ENCODE results near the gene TUBA4B. TPM values are rescaled to one million over a fixed set of nuclear protein-coding genes. Genes with fewer than 3 reads are reported as not detected.

TUBA4B gene
- total RNA-seq, 1 donor from 2014 or later, result not detected

GRCh38 chr2:219287580-219288265, 34.7 kb downstream of the TUBA4B start:
- Mint-ChIP-seq H3K27me3 (ENCODE audit: unreplicated experiment) (no peaks in the 10 kb centered on the region), H3K4me3 (ENCODE audit: unreplicated experiment) (no peak overlapping the region), H3K4me1 (ENCODE audit: low read depth, unreplicated experiment) (peaks cover 12% of the 10 kb centered on the region), H3K9me3 (ENCODE audit: unreplicated experiment) (peaks cover 2% of the 10 kb centered on the region), H3K27ac (ENCODE audit: unreplicated experiment) (no peak overlapping the region), H3K36me3 (ENCODE audit: unreplicated experiment) (no peaks in the 10 kb centered on the region)
- TF ChIP-seq, protein P1, sequence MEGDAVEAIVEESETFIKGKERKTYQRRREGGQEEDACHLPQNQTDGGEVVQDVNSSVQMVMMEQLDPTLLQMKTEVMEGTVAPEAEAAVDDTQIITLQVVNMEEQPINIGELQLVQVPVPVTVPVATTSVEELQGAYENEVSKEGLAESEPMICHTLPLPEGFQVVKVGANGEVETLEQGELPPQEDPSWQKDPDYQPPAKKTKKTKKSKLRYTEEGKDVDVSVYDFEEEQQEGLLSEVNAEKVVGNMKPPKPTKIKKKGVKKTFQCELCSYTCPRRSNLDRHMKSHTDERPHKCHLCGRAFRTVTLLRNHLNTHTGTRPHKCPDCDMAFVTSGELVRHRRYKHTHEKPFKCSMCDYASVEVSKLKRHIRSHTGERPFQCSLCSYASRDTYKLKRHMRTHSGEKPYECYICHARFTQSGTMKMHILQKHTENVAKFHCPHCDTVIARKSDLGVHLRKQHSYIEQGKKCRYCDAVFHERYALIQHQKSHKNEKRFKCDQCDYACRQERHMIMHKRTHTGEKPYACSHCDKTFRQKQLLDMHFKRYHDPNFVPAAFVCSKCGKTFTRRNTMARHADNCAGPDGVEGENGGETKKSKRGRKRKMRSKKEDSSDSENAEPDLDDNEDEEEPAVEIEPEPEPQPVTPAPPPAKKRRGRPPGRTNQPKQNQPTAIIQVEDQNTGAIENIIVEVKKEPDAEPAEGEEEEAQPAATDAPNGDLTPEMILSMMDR (IDR thresholded peaks at IDR 0.05; ENCODE audit: partially characterized antibody, unreplicated experiment), result no peak
- no peak for DNase-seq

DNA sequence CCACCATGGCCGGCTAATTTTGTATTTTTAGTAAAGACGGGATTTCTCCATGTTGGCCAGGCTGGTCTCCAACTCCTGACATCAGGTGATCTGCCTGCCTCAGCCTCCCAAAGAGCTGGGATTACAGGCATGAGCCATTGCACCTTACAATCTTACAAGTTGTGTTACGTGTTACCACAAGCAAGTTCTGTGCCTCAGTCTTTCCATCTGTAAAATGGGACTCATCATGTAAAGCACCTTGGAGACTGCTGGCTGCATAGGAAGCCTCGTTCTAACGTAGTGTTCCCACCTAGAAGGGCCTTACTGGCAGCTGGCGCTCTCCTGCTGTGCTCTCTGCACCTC, 36.1 kb downstream of the TUBA4B start:
- peaks cover 3% of the 10 kb centered on the region for H3K27me3 Mint-ChIP-seq (ENCODE audit: unreplicated experiment)
- DNase-seq, result no peak
- H3K4me3 Mint-ChIP-seq (ENCODE audit: unreplicated experiment), result no peak overlapping the region
- H3K27ac Mint-ChIP-seq (ENCODE audit: unreplicated experiment), result no peak overlapping the region
- H3K36me3 Mint-ChIP-seq (ENCODE audit: unreplicated experiment), result no peaks in the 10 kb centered on the region
- peaks cover 9% of the 10 kb centered on the region for H3K4me1 Mint-ChIP-seq (ENCODE audit: low read depth, unreplicated experiment)
- peaks cover 4% of the 10 kb centered on the region for H3K9me3 Mint-ChIP-seq (ENCODE audit: unreplicated experiment)
- TF ChIP-seq, protein P1 (IDR thresholded peaks at IDR 0.05; ENCODE audit: partially characterized antibody, unreplicated experiment), result no peak

DNA sequence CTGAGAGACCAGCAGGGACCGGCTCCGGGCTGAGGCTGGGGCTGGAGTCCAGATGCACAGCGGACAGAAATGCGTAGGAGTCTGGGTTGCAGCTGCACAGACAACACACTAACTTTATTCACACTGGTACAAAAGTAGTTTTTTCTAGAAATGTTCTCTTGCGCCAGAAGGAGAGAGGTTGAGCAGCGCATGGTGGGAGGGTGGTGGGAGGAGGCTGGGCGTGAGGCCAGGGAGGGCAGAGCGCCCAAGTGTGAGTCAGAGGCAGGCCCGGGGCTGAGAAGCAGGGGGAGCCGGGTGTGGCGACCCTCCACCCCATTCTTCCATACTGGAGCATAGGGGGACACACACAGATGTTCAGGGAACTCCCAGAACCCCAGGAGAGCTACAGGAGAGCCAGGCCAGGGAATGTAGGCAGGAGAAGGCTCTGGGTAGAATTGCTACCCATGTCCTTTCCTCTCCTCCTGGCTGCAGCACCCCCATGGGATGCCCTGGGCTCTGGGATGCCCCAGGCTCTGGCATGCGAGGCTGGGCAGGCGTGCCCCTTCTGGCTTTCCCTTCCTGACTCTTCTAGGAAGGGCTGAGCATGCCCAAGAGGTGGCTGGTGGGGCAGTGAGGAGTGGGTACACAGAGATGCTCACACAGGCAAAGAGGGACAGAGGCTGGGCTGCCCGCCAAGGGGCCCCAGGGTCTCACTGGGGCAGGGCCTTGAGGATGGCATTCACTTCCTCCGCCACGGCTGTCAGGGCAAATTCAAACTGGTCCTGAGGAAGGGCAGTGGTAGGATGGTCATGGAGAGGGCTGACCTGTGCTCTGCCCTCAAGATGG, 36.7 kb downstream of the TUBA4B start:
- TF ChIP-seq, protein P1 (IDR thresholded peaks at IDR 0.05; ENCODE audit: partially characterized antibody, unreplicated experiment), result no peak
- Mint-ChIP-seq H3K27me3 (ENCODE audit: unreplicated experiment) (peaks cover 4% of the 10 kb centered on the region), H3K4me1 (ENCODE audit: low read depth, unreplicated experiment) (peaks cover 11% of the 10 kb centered on the region), H3K36me3 (ENCODE audit: unreplicated experiment) (no peaks in the 10 kb centered on the region), H3K4me3 (ENCODE audit: unreplicated experiment) (no peak overlapping the region), H3K9me3 (ENCODE audit: unreplicated experiment) (peaks cover 5% of the 10 kb centered on the region), H3K27ac (ENCODE audit: unreplicated experiment) (no peak overlapping the region)
- DNase-seq, result no peak

- no peak overlapping the region for H3K4me3 Mint-ChIP-seq (ENCODE audit: unreplicated experiment)
- no peak for DNase-seq
- peaks cover 7% of the 10 kb centered on the region for H3K9me3 Mint-ChIP-seq (ENCODE audit: unreplicated experiment)
- TF ChIP-seq, protein P1 (IDR thresholded peaks at IDR 0.05; ENCODE audit: partially characterized antibody, unreplicated experiment), result no peak
- peaks cover 6% of the 10 kb centered on the region for H3K27me3 Mint-ChIP-seq (ENCODE audit: unreplicated experiment)
- peaks cover 3% of the 10 kb centered on the region for H3K36me3 Mint-ChIP-seq (ENCODE audit: unreplicated experiment)
- H3K27ac Mint-ChIP-seq (ENCODE audit: unreplicated experiment), result no peak overlapping the region
- peaks cover 7% of the 10 kb centered on the region for H3K4me1 Mint-ChIP-seq (ENCODE audit: low read depth, unreplicated experiment)
These were observed 37.5 kb downstream of the TUBA4B start for GRCh38 chr2:219290381-219291171.

Data from glutamatergic neuron (in vitro differentiated cells).